ENCODE results near the gene PRKACA.

Gene PRKACA

DNA sequence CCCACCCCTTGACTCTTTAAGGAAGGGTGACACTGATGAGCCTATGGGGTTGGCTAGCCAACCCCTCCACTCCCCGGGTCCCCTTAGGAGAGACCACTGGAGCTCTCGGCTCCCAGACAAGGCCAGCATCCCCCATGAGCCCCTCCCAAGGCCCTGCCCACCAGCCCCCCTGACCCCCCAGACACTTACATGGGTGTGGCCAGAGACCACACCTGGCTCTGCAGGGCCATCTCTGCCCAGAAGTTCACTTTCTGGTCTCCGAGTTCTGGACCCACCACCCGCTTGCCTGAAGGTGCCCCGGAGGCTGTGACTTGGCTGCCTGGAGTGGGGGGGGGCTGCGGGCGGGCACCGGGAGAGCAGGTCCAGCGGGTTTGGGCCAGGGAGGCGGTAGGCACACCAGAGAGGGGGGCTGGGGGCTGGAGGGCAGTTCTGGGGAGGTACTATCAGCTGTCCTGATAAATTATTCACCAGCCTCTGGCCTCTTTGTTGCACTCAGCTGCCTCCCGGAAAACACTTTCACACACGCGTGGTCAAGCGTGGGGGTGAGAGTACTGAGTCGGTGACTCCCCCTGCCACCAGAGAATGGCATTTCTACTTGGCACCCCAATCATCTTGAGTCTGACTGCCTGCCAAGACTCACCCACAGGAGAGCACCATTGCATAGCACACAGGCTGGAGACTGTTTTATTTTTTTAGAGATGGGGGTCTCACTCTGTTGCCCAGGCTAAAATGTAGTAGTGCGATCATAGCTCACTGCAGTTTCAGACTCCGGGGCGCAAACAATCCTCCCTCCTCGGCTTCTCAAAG is 55.6 kb downstream of the PRKACA start, which contains the start of gene PALM3:
TSS of gene PALM3 (minus strand) at position 326 of the 807 bp plus-strand sequence. CDS start at position 230, 96 bp downstream.
- peaks cover 29% of the 10 kb centered on the region for H3K27me3 ChIP-seq (ENCODE audit: low read depth, low read length)

DNA sequence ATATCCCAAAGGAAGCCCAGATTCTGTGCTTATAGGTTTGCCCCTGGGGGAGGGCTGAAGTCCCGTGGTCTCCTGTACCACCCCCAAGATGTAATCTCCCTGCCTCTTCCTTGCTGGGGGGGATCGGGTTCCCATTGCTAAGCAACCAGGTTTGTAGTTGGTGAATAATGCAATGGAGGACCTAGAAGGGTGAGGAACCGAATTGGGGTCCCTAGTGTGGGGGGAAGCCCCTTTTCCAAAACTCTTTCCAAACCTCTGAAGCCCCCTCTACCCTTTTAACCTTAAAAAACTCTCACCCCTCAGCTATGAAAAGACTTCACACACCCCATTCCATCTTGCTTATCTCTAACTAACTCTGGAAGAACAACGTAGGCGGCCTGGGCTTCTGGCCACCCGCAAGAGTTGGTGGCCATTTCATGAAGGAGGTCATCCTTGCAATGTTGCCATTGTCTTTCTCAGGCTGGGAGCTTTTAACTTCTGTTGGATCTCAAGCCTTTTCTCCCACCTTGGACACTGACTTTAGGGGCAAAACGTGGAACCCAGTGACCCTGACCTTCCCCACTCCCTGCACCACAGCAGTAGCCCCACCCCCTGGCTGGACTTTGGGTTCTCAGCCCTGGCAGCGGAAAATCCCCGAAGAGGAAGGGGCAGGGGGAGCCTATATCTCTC is 56.3 kb downstream of the PRKACA start:
- Histone ChIP-seq H3K4me2 (ENCODE audit: low read length) (no peak overlapping the region), H2AFZ (ENCODE audit: low read depth, low read length) (no peak overlapping the region), H3K27ac (ENCODE audit: low read length) (no peak overlapping the region), H4K20me1 (ENCODE audit: insufficient read depth, low read length) (no peaks in the 10 kb centered on the region), H3K79me2 (ENCODE audit: low read length) (no peaks in the 10 kb centered on the region), H3K4me3 (ENCODE audit: low read length) (no peak overlapping the region), H3K9me3 (ENCODE audit: insufficient read depth, low read length) (no peaks in the 10 kb centered on the region), H3K27me3 (ENCODE audit: low read depth, low read length) (peaks cover 29% of the 10 kb centered on the region), H3K9ac (ENCODE audit: low read length) (no peak overlapping the region), H3K36me3 (replicated peaks; ENCODE audit: low read depth, low read length) (no peaks in the 10 kb centered on the region), H3K4me1 (ENCODE audit: low read length) (0 out of 2 replicates have a peak, but pooled peaks cover 2% of the 10 kb centered on the region)
- TF ChIP-seq EZH2phosphoT487 (IDR thresholded peaks at IDR 0.05; ENCODE audit: low read depth) = no peak
- TF ChIP-seq, protein P1, sequence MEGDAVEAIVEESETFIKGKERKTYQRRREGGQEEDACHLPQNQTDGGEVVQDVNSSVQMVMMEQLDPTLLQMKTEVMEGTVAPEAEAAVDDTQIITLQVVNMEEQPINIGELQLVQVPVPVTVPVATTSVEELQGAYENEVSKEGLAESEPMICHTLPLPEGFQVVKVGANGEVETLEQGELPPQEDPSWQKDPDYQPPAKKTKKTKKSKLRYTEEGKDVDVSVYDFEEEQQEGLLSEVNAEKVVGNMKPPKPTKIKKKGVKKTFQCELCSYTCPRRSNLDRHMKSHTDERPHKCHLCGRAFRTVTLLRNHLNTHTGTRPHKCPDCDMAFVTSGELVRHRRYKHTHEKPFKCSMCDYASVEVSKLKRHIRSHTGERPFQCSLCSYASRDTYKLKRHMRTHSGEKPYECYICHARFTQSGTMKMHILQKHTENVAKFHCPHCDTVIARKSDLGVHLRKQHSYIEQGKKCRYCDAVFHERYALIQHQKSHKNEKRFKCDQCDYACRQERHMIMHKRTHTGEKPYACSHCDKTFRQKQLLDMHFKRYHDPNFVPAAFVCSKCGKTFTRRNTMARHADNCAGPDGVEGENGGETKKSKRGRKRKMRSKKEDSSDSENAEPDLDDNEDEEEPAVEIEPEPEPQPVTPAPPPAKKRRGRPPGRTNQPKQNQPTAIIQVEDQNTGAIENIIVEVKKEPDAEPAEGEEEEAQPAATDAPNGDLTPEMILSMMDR (IDR thresholded peaks at IDR 0.05; ENCODE audit: low read depth, low read length) = no peak

More for the DNA sequence above, 55.6 kb downstream of the PRKACA start, which contains the start of gene PALM3:
- H3K4me1 ChIP-seq (ENCODE audit: low read length) = 0 out of 2 replicates have a peak, but pooled peaks cover 2% of the 10 kb centered on the region
- H4K20me1 ChIP-seq (ENCODE audit: insufficient read depth, low read length) = no peaks in the 10 kb centered on the region
- H3K36me3 ChIP-seq (replicated peaks; ENCODE audit: low read depth, low read length) = no peaks in the 10 kb centered on the region
- H3K27ac ChIP-seq (ENCODE audit: low read length) = no peak within 1 kb of the TSS
- H3K4me3 ChIP-seq (ENCODE audit: low read length) = no peak within 1 kb of the TSS
- no peaks in the 10 kb centered on the region for H3K79me2 ChIP-seq (ENCODE audit: low read length)
- no peak within 1 kb of the TSS for H3K9ac ChIP-seq (ENCODE audit: low read length)
- TF ChIP-seq EZH2phosphoT487 (IDR thresholded peaks at IDR 0.05; ENCODE audit: low read depth) = no peak
- TF ChIP-seq, protein P1 (IDR thresholded peaks at IDR 0.05; ENCODE audit: low read depth, low read length) = no peak
- H3K9me3 ChIP-seq (ENCODE audit: insufficient read depth, low read length) = no peaks in the 10 kb centered on the region
- no peak within 1 kb of the TSS for H2AFZ ChIP-seq (ENCODE audit: low read depth, low read length)
- H3K4me2 ChIP-seq (ENCODE audit: low read length) = 0 out of 2 replicates have a peak within 1 kb of the TSS, but pooled peaks have one; percentile 6

DNA sequence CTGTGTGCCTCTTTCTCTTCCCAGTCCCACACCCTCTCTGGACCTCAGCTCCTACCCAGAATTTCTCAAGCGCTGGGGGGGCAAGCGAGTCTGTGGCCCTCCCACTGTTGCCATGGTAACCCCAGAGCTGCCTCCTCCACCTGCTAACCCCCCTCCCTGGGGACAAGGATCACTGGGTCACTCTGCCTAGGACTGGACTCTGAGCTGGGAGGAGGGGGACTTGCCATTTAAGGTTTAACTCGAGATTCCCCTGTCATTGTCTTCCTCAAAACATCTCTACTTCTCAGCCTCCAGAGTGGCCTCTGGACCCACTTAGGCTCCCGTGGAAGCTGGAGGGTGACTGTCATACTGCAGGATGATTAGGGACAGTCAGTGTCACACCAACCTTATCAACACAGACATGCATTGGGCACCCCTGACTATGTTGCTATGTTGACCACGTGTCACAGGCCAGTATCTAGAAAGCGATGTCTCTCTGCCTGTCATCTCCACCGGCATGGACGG is 57.9 kb downstream of the PRKACA start:
- TF ChIP-seq EZH2phosphoT487 (IDR thresholded peaks at IDR 0.05; ENCODE audit: low read depth) = no peak
- TF ChIP-seq, protein P1 (IDR thresholded peaks at IDR 0.05; ENCODE audit: low read depth, low read length) = no peak
- Histone ChIP-seq H4K20me1 (ENCODE audit: insufficient read depth, low read length) (no peaks in the 10 kb centered on the region), H3K4me3 (ENCODE audit: low read length) (no peak overlapping the region), H3K79me2 (ENCODE audit: low read length) (no peaks in the 10 kb centered on the region), H3K27ac (ENCODE audit: low read length) (no peak overlapping the region), H3K27me3 (ENCODE audit: low read depth, low read length) (peaks cover 29% of the 10 kb centered on the region), H3K9me3 (ENCODE audit: insufficient read depth, low read length) (no peaks in the 10 kb centered on the region), H3K4me2 (ENCODE audit: low read length) (no peak overlapping the region), H3K9ac (ENCODE audit: low read length) (no peak overlapping the region), H2AFZ (ENCODE audit: low read depth, low read length) (no peak overlapping the region), H3K4me1 (ENCODE audit: low read length) (0 out of 2 replicates have a peak, but pooled peaks cover 2% of the 10 kb centered on the region), H3K36me3 (replicated peaks; ENCODE audit: low read depth, low read length) (no peaks in the 10 kb centered on the region)

DNA sequence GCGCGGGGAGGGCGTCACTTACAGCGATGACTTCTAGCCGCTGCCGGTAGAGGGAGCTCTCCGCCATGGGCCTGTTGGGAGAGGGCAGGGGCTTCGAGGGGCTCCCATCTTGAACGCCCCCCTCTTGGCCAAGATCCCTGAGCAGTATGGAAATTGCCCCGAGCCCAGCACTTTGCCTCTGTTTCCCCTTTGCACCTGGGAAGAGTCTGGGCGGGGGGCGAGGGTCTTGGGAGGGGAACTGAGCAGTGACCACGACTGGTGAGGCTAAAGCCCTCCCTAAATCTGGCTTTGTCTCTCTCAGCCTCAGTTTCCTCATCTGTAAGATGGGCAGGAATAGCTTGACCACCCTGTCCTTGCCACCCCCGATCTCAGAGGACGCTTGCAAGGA is 58.5 kb downstream of the PRKACA start:
- H3K9ac ChIP-seq (ENCODE audit: low read length) = no peak overlapping the region
- H3K4me2 ChIP-seq (ENCODE audit: low read length) = peak overlapping the region; percentile 48
- no peaks in the 10 kb centered on the region for H3K79me2 ChIP-seq (ENCODE audit: low read length)
- H3K4me1 ChIP-seq (ENCODE audit: low read length) = 0 out of 2 replicates have a peak, but pooled peaks cover 2% of the 10 kb centered on the region
- no peaks in the 10 kb centered on the region for H3K9me3 ChIP-seq (ENCODE audit: insufficient read depth, low read length)
- no peak overlapping the region for H2AFZ ChIP-seq (ENCODE audit: low read depth, low read length)
- H3K27me3 ChIP-seq (ENCODE audit: low read depth, low read length) = peaks cover 29% of the 10 kb centered on the region
- no peak for TF ChIP-seq EZH2phosphoT487 (IDR thresholded peaks at IDR 0.05; ENCODE audit: low read depth)
- TF ChIP-seq, protein P1 (IDR thresholded peaks at IDR 0.05; ENCODE audit: low read depth, low read length) = peak; percentile 74
- no peaks in the 10 kb centered on the region for H3K36me3 ChIP-seq (replicated peaks; ENCODE audit: low read depth, low read length)
- no peak overlapping the region for H3K27ac ChIP-seq (ENCODE audit: low read length)
- H4K20me1 ChIP-seq (ENCODE audit: insufficient read depth, low read length) = no peaks in the 10 kb centered on the region
- H3K4me3 ChIP-seq (ENCODE audit: low read length) = no peak overlapping the region
